HepG2 (cell line): ENCODE measurements around the gene HSPA4L. TPM values are rescaled to one million over a fixed set of nuclear protein-coding genes. Genes with fewer than 3 reads are reported as not detected.

Experiments
- BHLHE40 ChIP-seq: IDR thresholded peaks from 2 replicates; pipeline ENCODE4 v1.6.1; 2011; ENCODE audit warnings: low read length, improper control_type of control experiment
- CERS6 ChIP-seq: sonication (generic); formaldehyde crosslinking; IDR thresholded peaks from 2 replicates; pipeline ENCODE4 v1.5.0; 2020; ENCODE audit warnings: missing genetic modification reagents
- CREB1 ChIP-seq, 2 experiments: fragments of 450-650 bp in 1 of 2; IDR thresholded peaks; 2 replicates each; pipeline ENCODE4 v1.6.1; 2016 to 2017; ENCODE audit warnings: control low read depth in 1 of 2, mild to moderate bottlenecking in 1 of 2, missing compliant biosample characterization in 1 of 2, missing genetic modification characterization in 1 of 2
- FOSL1 ChIP-seq: sonication (generic); formaldehyde crosslinking; IDR thresholded peaks from 2 replicates; pipeline ENCODE4 v1.9.0; 2021; ENCODE audit warnings: missing genetic modification reagents, borderline replicate concordance
- GTF2F1 ChIP-seq: fragments of 150-350 bp; IDR thresholded peaks from 2 replicates; pipeline ENCODE4 v1.6.1; 2014; ENCODE audit warnings: low read length
- KDM4B ChIP-seq: sonication (generic); formaldehyde crosslinking; IDR thresholded peaks from 2 replicates; pipeline ENCODE4 v1.4.0; 2020; ENCODE audit warnings: missing genetic modification reagents
- MAX ChIP-seq: IDR thresholded peaks from 2 replicates; pipeline ENCODE4 v1.6.1; 2012; ENCODE audit warnings: inconsistent platforms
- MTF1 ChIP-seq: sonication (generic); formaldehyde crosslinking; IDR thresholded peaks from 2 replicates; pipeline ENCODE4 v1.5.0; 2020; ENCODE audit warnings: missing genetic modification reagents
- NFE2L2 ChIP-seq: fragments of 150-350 bp; IDR thresholded peaks from 2 replicates; pipeline ENCODE4 v1.6.1; 2014; ENCODE audit warnings: low read length
- NFYC ChIP-seq: IDR thresholded peaks from 2 replicates; pipeline ENCODE4 v1.6.1; 2016; ENCODE audit warnings: missing genetic modification reagents, missing compliant biosample characterization
- REPIN1 ChIP-seq: sonication (generic); formaldehyde crosslinking; IDR thresholded peaks from 2 replicates; pipeline ENCODE4 v1.8.0; 2022; ENCODE audit warnings: missing genetic modification reagents, low read depth, mild to moderate bottlenecking, borderline replicate concordance
- RFX1 ChIP-seq: fragments of 450-650 bp; IDR thresholded peaks from 2 replicates; pipeline ENCODE4 v1.6.1; 2017
- SMAD3 ChIP-seq: sonication (generic); formaldehyde crosslinking; IDR thresholded peaks from 2 replicates; pipeline ENCODE4 v1.4.0; 2020; ENCODE audit warnings: missing genetic modification reagents
- SMARCC2 ChIP-seq: fragments of 450-650 bp; IDR thresholded peaks from 2 replicates; pipeline ENCODE4 v1.6.1; 2017; ENCODE audit warnings: antibody characterized with exemption, mild to moderate bottlenecking
- SRF ChIP-seq: IDR thresholded peaks from 2 replicates; pipeline ENCODE4 v1.6.1; 2011; ENCODE audit warnings: mild to moderate bottlenecking, low read depth, low read length, moderate library complexity
- TSC22D2 ChIP-seq: sonication (generic); formaldehyde crosslinking; IDR thresholded peaks from 2 replicates; pipeline ENCODE4 v1.5.1; 2020; ENCODE audit warnings: missing genetic modification reagents, mild to moderate bottlenecking, borderline replicate concordance
- WIZ ChIP-seq: sonication (generic); formaldehyde crosslinking; IDR thresholded peaks from 2 replicates; pipeline ENCODE4 v1.5.1; 2020; ENCODE audit warnings: mild to moderate bottlenecking, missing genetic modification reagents
- YY1 ChIP-seq: IDR thresholded peaks from 2 replicates; pipeline ENCODE4 v1.6.1; 2011; ENCODE audit warnings: low read length, low read depth, moderate library complexity, mild to moderate bottlenecking; ENCODE audit not compliant: insufficient read depth, insufficient replicate concordance
- ZFP36 ChIP-seq: fragments of 150-350 bp; IDR thresholded peaks from 2 replicates; pipeline ENCODE4 v1.6.1; 2018; ENCODE audit warnings: borderline replicate concordance, low read length, low read depth; ENCODE audit not compliant: partially characterized antibody
- ZFP82 ChIP-seq: sonication (generic); formaldehyde crosslinking; IDR thresholded peaks from 2 replicates; pipeline ENCODE4 v1.5.1; 2020; ENCODE audit warnings: mild to moderate bottlenecking, missing genetic modification reagents, borderline replicate concordance
- ZFY ChIP-seq: sonication (generic); formaldehyde crosslinking; IDR thresholded peaks from 2 replicates; pipeline ENCODE4 v1.4.0; 2020; ENCODE audit warnings: missing genetic modification reagents
- ZNF121 ChIP-seq: sonication (generic); formaldehyde crosslinking; IDR thresholded peaks from 2 replicates; pipeline ENCODE4 v1.5.0; 2020; ENCODE audit warnings: mild to moderate bottlenecking, missing genetic modification reagents
- ZNF773 ChIP-seq: sonication (generic); formaldehyde crosslinking; IDR thresholded peaks from 2 replicates; pipeline ENCODE4 v1.4.0; 2020; ENCODE audit warnings: missing genetic modification reagents, borderline replicate concordance
- polyA plus RNA-seq, 8 experiments: library from polyadenylated mRNA; depleted of rRNA in 3 of 8; stranded (reverse) in 7 of 8; unstranded in 1 of 8; fragments of >200 nt; fragmentation: Illumina TruSeq in 4 of 8; extraction: Trizol in 4 of 8; gene quantifications; 2 replicates each; pipeline versions ENCODE4 v1.2.1 to v1.2.3, GENCODE V29; 2011 to 2016; ENCODE audit warnings: low read depth in 4 of 8, missing spikeins in 1 of 8, mixed read lengths in 1 of 8; ENCODE audit not compliant: insufficient read depth in 1 of 8
- total RNA-seq, 5 experiments: library from RNA; depleted of rRNA; stranded (reverse); fragments of >200 nt; fragmentation: Illumina TruSeq; extraction: Trizol; gene quantifications; 2 replicates each; pipeline ENCODE4 v1.2.3, GENCODE V29; 2016; ENCODE audit warnings: low read depth in 1 of 5
- TF ChIP-seq, protein P1 (sequence below): sonication (generic); formaldehyde crosslinking; conservative IDR thresholded peaks from 2 replicates; pipeline ENCODE4 v1.8.0; 2022; ENCODE audit warnings: low read depth, missing genetic modification reagents
- TF ChIP-seq, protein P2 (sequence below): sonication (generic); formaldehyde crosslinking; conservative IDR thresholded peaks from 2 replicates; pipeline ENCODE4 v1.8.0; 2022; ENCODE audit warnings: missing genetic modification reagents

HSPA4L gene
- total and polyA plus RNA-seq, 2 of the 13 experiments (the other 11 are each of a cell fraction or from before 2014, with no cell fraction given): 3.7 to 31.5 TPM

- TF ChIP-seq NFE2L2 (no peak), MAX (peak; percentile 25; the same call in 1 of the 2 replicates), KDM4B (CRISPR knock-in tag) (0 out of 2 replicates have a peak, but pooled peaks have one; percentile 35), ZNF121 (peak; percentile 92), CREB1 (IDR thresholded peaks at IDR 0.05) (0 out of 2 replicates have a peak, but pooled peaks have one; percentile 34), CREB1 (CRISPR knock-in tag; IDR thresholded peaks at IDR 0.05) (peak; percentile 36; the same call in 1 of the 2 replicates), BHLHE40 (no peak), YY1 (peak; percentile 29), WIZ (no peak), NFYC (CRISPR knock-in tag) (no peak), TSC22D2 (peak; percentile 10; the same call in 1 of the 2 replicates), SRF (no peak), GTF2F1 (no peak), FOSL1 (CRISPR knock-in tag) (no peak), ZNF773 (CRISPR knock-in tag) (no peak), SMARCC2 (no peak), SMAD3 (no peak), CERS6 (CRISPR knock-in tag) (no peak), ZFY (CRISPR knock-in tag) (no peak), MTF1 (no peak), ZFP36 (no peak), REPIN1 (CRISPR knock-in tag) (no peak), ZFP82 (CRISPR knock-in tag) (no peak), RFX1 (no peak)
- TF ChIP-seq, protein P1, sequence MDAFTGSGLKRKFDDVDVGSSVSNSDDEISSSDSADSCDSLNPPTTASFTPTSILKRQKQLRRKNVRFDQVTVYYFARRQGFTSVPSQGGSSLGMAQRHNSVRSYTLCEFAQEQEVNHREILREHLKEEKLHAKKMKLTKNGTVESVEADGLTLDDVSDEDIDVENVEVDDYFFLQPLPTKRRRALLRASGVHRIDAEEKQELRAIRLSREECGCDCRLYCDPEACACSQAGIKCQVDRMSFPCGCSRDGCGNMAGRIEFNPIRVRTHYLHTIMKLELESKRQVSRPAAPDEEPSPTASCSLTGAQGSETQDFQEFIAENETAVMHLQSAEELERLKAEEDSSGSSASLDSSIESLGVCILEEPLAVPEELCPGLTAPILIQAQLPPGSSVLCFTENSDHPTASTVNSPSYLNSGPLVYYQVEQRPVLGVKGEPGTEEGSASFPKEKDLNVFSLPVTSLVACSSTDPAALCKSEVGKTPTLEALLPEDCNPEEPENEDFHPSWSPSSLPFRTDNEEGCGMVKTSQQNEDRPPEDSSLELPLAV (CRISPR knock-in tag): no peak
- TF ChIP-seq, protein P2, sequence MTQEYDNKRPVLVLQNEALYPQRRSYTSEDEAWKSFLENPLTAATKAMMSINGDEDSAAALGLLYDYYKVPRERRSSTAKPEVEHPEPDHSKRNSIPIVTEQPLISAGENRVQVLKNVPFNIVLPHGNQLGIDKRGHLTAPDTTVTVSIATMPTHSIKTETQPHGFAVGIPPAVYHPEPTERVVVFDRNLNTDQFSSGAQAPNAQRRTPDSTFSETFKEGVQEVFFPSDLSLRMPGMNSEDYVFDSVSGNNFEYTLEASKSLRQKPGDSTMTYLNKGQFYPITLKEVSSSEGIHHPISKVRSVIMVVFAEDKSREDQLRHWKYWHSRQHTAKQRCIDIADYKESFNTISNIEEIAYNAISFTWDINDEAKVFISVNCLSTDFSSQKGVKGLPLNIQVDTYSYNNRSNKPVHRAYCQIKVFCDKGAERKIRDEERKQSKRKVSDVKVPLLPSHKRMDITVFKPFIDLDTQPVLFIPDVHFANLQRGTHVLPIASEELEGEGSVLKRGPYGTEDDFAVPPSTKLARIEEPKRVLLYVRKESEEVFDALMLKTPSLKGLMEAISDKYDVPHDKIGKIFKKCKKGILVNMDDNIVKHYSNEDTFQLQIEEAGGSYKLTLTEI (CRISPR knock-in tag): no peak
These were observed 1.1 kb downstream of the HSPA4L start (continued) for GRCh38 chr4:127783026-127783769.
